Endothelial cell (in vitro differentiated cells): ENCODE data around the gene CD83. TPM values are rescaled to one million over a fixed set of nuclear protein-coding genes. Genes with fewer than 3 reads are reported as not detected.

ENCODE experiments used
- DNase-seq: peaks from one replicate; pipeline ENCODE4 v3.0.0; 2021; ENCODE audit warnings: low spot score
- H3K27ac Mint-ChIP-seq: one replicate; pipeline ENCODE4 v1.8.0; 2021; ENCODE audit warnings: mixed read lengths, inconsistent platforms; ENCODE audit not compliant: unreplicated experiment
- H3K27me3 Mint-ChIP-seq: one replicate; pipeline ENCODE4 v1.8.0; 2021; ENCODE audit warnings: mild to moderate bottlenecking, moderate library complexity, mixed read lengths, inconsistent platforms; ENCODE audit not compliant: unreplicated experiment
- H3K36me3 Mint-ChIP-seq: one replicate; pipeline ENCODE4 v1.8.0; 2021; ENCODE audit warnings: mild to moderate bottlenecking, low read depth, mixed read lengths, inconsistent platforms; ENCODE audit not compliant: unreplicated experiment
- H3K4me1 Mint-ChIP-seq: one replicate; pipeline ENCODE4 v1.8.0; 2021; ENCODE audit warnings: mild to moderate bottlenecking, mixed read lengths, inconsistent platforms; ENCODE audit not compliant: unreplicated experiment
- H3K4me3 Mint-ChIP-seq: one replicate; pipeline ENCODE4 v1.8.0; 2021; ENCODE audit warnings: mild to moderate bottlenecking, mixed read lengths, inconsistent platforms; ENCODE audit not compliant: unreplicated experiment
- H3K9me3 Mint-ChIP-seq: one replicate; pipeline ENCODE4 v1.8.0; 2021; ENCODE audit warnings: mixed read lengths, inconsistent platforms; ENCODE audit not compliant: unreplicated experiment
- total RNA-seq: library from RNA; stranded (reverse); fragmentation: NEBNext Ultra II Directional; extraction: Animal tissue kit (Norgen Biotek cat#: 25700); gene quantifications from one replicate; pipeline ENCODE4 v1.2.1, GENCODE V29; 2021; ENCODE audit not compliant: unreplicated experiment
- TF ChIP-seq, protein P1 (sequence below): fragments of 200-600 bp; sonication (generic); IDR thresholded peaks from one replicate; pipeline ENCODE4 v1.5.0; 2021; ENCODE audit warnings: antibody characterized with exemption; ENCODE audit not compliant: unreplicated experiment

CD83 gene
- total RNA-seq, 1 donor from 2014 or later = 4.3 TPM

DNA sequence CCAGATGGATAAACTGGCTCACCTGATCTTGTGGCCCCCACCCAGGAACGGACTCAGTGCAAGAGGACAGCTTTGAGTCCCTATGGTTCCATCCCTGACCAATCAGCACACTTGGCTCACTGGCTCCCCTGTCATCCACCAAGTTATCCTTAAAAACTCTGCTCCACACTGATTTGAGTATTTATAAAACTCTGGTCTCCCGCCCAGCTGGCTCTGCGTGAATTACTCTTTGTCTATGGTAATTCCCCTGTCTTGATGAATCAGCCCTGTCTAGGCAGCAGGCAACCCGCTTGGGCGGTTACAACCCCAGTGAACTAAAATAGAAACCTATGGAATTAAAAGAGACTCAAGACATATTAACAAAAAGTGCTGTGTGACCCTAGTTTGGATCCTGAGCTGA lies 38.1 kb upstream of the CD83 start:
- Mint-ChIP-seq H3K4me3 (no peak overlapping the region), H3K9me3 (no peaks in the 10 kb centered on the region), H3K27me3 (peaks cover 2% of the 10 kb centered on the region), H3K27ac (no peak overlapping the region), H3K4me1 (no peaks in the 10 kb centered on the region), H3K36me3 (no peaks in the 10 kb centered on the region)
- TF ChIP-seq, protein P1, sequence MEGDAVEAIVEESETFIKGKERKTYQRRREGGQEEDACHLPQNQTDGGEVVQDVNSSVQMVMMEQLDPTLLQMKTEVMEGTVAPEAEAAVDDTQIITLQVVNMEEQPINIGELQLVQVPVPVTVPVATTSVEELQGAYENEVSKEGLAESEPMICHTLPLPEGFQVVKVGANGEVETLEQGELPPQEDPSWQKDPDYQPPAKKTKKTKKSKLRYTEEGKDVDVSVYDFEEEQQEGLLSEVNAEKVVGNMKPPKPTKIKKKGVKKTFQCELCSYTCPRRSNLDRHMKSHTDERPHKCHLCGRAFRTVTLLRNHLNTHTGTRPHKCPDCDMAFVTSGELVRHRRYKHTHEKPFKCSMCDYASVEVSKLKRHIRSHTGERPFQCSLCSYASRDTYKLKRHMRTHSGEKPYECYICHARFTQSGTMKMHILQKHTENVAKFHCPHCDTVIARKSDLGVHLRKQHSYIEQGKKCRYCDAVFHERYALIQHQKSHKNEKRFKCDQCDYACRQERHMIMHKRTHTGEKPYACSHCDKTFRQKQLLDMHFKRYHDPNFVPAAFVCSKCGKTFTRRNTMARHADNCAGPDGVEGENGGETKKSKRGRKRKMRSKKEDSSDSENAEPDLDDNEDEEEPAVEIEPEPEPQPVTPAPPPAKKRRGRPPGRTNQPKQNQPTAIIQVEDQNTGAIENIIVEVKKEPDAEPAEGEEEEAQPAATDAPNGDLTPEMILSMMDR = no peak
- no peak for DNase-seq

DNA sequence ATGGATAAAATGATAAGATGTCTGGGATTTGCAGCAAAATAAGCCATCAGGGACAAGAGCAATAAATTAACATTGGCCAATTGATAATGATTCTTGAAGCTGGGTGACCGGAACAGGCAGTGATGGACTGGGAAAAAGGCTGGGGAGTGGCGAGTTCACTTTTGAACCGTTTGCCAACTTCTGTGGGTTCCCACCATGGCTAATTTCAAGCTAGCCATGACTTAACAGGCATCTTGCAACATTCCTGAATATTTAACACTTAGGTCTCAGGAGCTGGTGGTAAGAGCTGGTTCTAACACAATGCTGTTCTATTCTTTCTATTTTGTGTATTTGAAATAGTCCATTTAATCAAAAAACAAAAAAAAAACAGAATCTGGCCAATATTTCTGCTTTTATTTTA lies 37.6 kb upstream of the CD83 start:
- H3K9me3 Mint-ChIP-seq = no peaks in the 10 kb centered on the region
- peaks cover 2% of the 10 kb centered on the region for H3K27me3 Mint-ChIP-seq
- H3K4me1 Mint-ChIP-seq = no peaks in the 10 kb centered on the region
- no peak overlapping the region for H3K27ac Mint-ChIP-seq
- no peak overlapping the region for H3K4me3 Mint-ChIP-seq
- no peaks in the 10 kb centered on the region for H3K36me3 Mint-ChIP-seq
- DNase-seq = no peak
- TF ChIP-seq, protein P1 = no peak

DNA sequence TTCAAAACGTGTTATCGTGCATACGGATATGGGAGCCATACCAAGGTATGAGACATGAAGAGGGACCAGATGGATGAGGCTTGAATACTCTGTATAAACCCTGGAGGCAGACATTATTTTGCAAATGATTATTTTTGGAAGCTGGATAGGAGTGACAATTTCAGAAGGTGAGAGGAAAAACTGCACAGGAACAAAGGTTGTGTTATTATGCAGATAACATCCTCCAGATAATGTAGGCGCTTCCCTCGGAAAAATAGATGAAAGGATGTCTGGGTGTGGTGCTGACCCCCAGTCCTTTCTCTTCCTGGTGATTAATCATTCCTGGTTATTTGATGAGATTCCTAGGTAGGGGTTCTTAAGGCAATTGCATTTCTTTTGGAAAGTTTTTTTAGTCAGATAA lies 36.4 kb upstream of the CD83 start:
- DNase-seq = no peak
- H3K27ac Mint-ChIP-seq = no peak overlapping the region
- no peaks in the 10 kb centered on the region for H3K9me3 Mint-ChIP-seq
- no peaks in the 10 kb centered on the region for H3K36me3 Mint-ChIP-seq
- no peak overlapping the region for H3K4me3 Mint-ChIP-seq
- H3K27me3 Mint-ChIP-seq = no peaks in the 10 kb centered on the region
- H3K4me1 Mint-ChIP-seq = no peaks in the 10 kb centered on the region
- TF ChIP-seq, protein P1 = no peak

DNA sequence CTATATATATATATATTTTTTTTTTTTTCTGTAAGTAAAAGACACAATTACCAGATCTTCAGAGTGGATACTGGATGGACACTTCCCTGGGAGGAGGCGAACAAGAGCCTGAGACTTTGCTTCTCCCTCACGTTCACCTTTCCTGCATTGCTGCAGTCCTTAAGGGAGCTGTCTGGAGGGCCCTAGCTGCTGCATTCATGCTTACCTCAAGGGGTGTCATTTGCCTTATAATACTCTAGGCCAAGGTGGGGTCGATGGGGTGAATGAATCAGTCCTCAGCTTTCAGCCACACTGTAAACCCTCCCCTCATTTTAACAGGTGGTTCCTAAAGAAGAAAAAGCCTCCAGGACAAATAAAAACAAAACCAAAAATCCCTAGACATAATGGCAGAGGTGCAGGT lies 34.8 kb upstream of the CD83 start:
- H3K36me3 Mint-ChIP-seq = no peaks in the 10 kb centered on the region
- H3K4me1 Mint-ChIP-seq = no peaks in the 10 kb centered on the region
- H3K4me3 Mint-ChIP-seq = no peak overlapping the region
- DNase-seq = no peak
- H3K9me3 Mint-ChIP-seq = no peaks in the 10 kb centered on the region
- no peak overlapping the region for H3K27ac Mint-ChIP-seq
- no peaks in the 10 kb centered on the region for H3K27me3 Mint-ChIP-seq
- TF ChIP-seq, protein P1 = no peak

DNA sequence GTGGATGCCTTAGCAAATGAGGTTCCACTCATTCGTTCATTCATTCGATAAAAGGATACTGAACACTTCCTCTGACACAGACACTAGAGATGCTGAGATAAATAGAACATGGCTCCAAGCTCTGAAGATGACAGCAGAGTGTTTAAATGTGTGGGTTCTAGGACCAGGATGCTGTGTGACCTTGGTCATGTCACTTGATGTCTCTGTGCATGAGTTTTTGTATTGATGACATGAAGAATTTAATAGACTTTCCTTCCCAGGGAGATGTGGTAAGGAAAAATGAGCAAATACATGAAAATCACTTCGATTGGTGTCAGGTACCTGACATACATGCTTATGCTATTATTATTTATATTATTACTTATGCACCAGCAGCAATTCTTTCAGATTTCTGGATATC lies 34.3 kb upstream of the CD83 start:
- Mint-ChIP-seq H3K4me1 (no peaks in the 10 kb centered on the region), H3K36me3 (no peaks in the 10 kb centered on the region), H3K27me3 (no peaks in the 10 kb centered on the region), H3K27ac (no peak overlapping the region), H3K4me3 (no peak overlapping the region), H3K9me3 (no peaks in the 10 kb centered on the region)
- TF ChIP-seq, protein P1 = no peak
- no peak for DNase-seq
